IMR-90 (cell line): ENCODE data around the gene PNMA5. TPM values are rescaled to one million over a fixed set of nuclear protein-coding genes. Genes with fewer than 3 reads are reported as not detected.
"Not testable (repeated sequence)": the region's sequence is repeated elsewhere in the genome, so short reads cannot be mapped to it uniquely, and the experiment has no call there.

Source experiments
- ATAC-seq: fragments of 200-7000 bp; cut with Tn5 transposase; 2 replicates; pipeline ENCODE4 v1.9.1; 2020; ENCODE audit warnings: low read depth, mild to moderate bottlenecking, moderate library complexity
- BruUV-seq: library from RNA; stranded (reverse); fragments of 400-500 nt; replicated peaks from 2 replicates; lab custom pipeline; 2021; lab: Mats Ljungman, UMichigan
- CTCF ChIA-PET: fragments of 300-600 bp; formaldehyde crosslinking; extraction: SDS; loops from one replicate; lab custom pipeline; 2021; ENCODE audit warnings: antibody characterized with exemption; lab: Yijun Ruan, JAX
- POLR2A ChIA-PET: fragments of 300-600 bp; sonication (Branson Sonifier 250); formaldehyde crosslinking; loops from one replicate; lab custom pipeline; 2022; ENCODE audit warnings: antibody characterized with exemption; ENCODE audit not compliant: unreplicated experiment; lab: Charles Lee
- DNase-seq: peaks from one replicate; pipeline ENCODE4 v3.0.0; 2013
- H2AFZ ChIP-seq: replicated peaks from 2 replicates; pipeline ENCODE3; 2013; ENCODE audit warnings: low read length, mild to moderate bottlenecking; ENCODE audit not compliant: poor library complexity
- H2AK5ac ChIP-seq: 2 replicates; pipeline ENCODE4 v1.6.1; 2013; ENCODE audit warnings: low read depth, low read length, inconsistent platforms
- H2AK9ac ChIP-seq: replicated peaks from 2 replicates; pipeline ENCODE3; 2013; ENCODE audit warnings: mild to moderate bottlenecking, low read depth, low read length, moderate library complexity; ENCODE audit not compliant: poor library complexity
- H2BK120ac ChIP-seq: 2 replicates; pipeline ENCODE4 v1.6.1; 2013; ENCODE audit warnings: low read depth, low read length, inconsistent platforms
- H2BK15ac ChIP-seq: 3 replicates; pipeline ENCODE4 v1.6.1; 2013; ENCODE audit warnings: low read depth, low read length, inconsistent platforms
- H2BK20ac ChIP-seq: 2 replicates; pipeline ENCODE4 v1.6.1; 2013; ENCODE audit warnings: low read depth, mild to moderate bottlenecking, inconsistent platforms, low read length, moderate library complexity
- H2BK5ac ChIP-seq: 2 replicates; pipeline ENCODE4 v1.6.1; 2013; ENCODE audit warnings: mild to moderate bottlenecking, low read depth, low read length, inconsistent platforms; ENCODE audit not compliant: poor library complexity, severe bottlenecking
- H3K14ac ChIP-seq: replicated peaks from 2 replicates; pipeline ENCODE4 v1.6.1; 2013; ENCODE audit warnings: low read depth, low read length, inconsistent platforms
- H3K18ac ChIP-seq: 2 replicates; pipeline ENCODE4 v1.6.1; 2013; ENCODE audit warnings: low read depth, low read length, control low read depth
- H3K23ac ChIP-seq: 2 replicates; pipeline ENCODE4 v1.6.1; 2013; ENCODE audit warnings: low read depth, low read length, inconsistent platforms
- H3K27ac ChIP-seq: 2 replicates; pipeline ENCODE4 v1.5.1; 2013; ENCODE audit warnings: mild to moderate bottlenecking, control low read depth, low read length; ENCODE audit not compliant: insufficient read depth
- H3K27me3 ChIP-seq: 2 replicates; pipeline ENCODE4 v1.6.1; 2013; ENCODE audit warnings: low read length; ENCODE audit not compliant: control insufficient read depth, insufficient read depth
- H3K36me3 ChIP-seq: 2 replicates; pipeline ENCODE4 v1.6.1; 2013; ENCODE audit warnings: low read length, mixed read lengths; ENCODE audit not compliant: control insufficient read depth, insufficient read depth
- H3K4ac ChIP-seq: 2 replicates; pipeline ENCODE4 v1.6.1; 2013; ENCODE audit warnings: low read depth, low read length, inconsistent platforms
- H3K4me1 ChIP-seq: 2 replicates; pipeline ENCODE4 v1.6.1; 2013; ENCODE audit warnings: low read length, mixed read lengths; ENCODE audit not compliant: control insufficient read depth, insufficient read depth
- H3K4me2 ChIP-seq: 2 replicates; pipeline ENCODE4 v1.6.1; 2013; ENCODE audit warnings: low read depth, mild to moderate bottlenecking, control low read depth, low read length, moderate library complexity
- H3K4me3 ChIP-seq: 2 replicates; pipeline ENCODE4 v1.5.1; 2013; ENCODE audit warnings: low read depth, mild to moderate bottlenecking, control low read depth, low read length, moderate library complexity; ENCODE audit not compliant: insufficient read depth
- H3K56ac ChIP-seq: 2 replicates; pipeline ENCODE4 v1.6.1; 2013; ENCODE audit warnings: low read length, inconsistent platforms; ENCODE audit not compliant: insufficient read depth; ENCODE audit errors: extremely low read depth
- H3K79me1 ChIP-seq, 2 experiments: 2 replicates each; pipeline ENCODE4 v1.6.1; 2013; ENCODE audit warnings: low read length in 2 of 2, inconsistent platforms in 1 of 2, low read depth in 1 of 2
- H3K9ac ChIP-seq: 2 replicates; pipeline ENCODE4 v1.6.1; 2013; ENCODE audit warnings: low read depth, low read length, control low read depth
- H3K9me1 ChIP-seq: 2 replicates; pipeline ENCODE4 v1.6.1; 2013; ENCODE audit warnings: low read length, inconsistent platforms; ENCODE audit not compliant: insufficient read depth
- H3K9me3 ChIP-seq: 2 replicates; pipeline ENCODE4 v1.6.1; 2013; ENCODE audit warnings: low read length; ENCODE audit not compliant: control insufficient read depth, insufficient read depth
- H4K20me1 ChIP-seq: 2 replicates; pipeline ENCODE4 v1.6.1; 2013; ENCODE audit warnings: low read length, inconsistent platforms; ENCODE audit not compliant: insufficient read depth
- H4K5ac ChIP-seq: 2 replicates; pipeline ENCODE4 v1.6.1; 2013; ENCODE audit warnings: mild to moderate bottlenecking, low read depth, low read length, control low read depth
- H4K8ac ChIP-seq, 2 experiments: 2 replicates each; pipeline ENCODE4 v1.6.1; 2013; ENCODE audit warnings: low read depth in 2 of 2, low read length in 2 of 2, control low read depth in 1 of 2, inconsistent platforms in 1 of 2
- H4K91ac ChIP-seq: 2 replicates; pipeline ENCODE4 v1.6.1; 2013; ENCODE audit warnings: low read depth, low read length, inconsistent platforms; ENCODE audit not compliant: insufficient read depth
- MXI1 ChIP-seq: IDR thresholded peaks from 2 replicates; pipeline ENCODE4 v1.6.1; 2012; ENCODE audit warnings: low read depth, mild to moderate bottlenecking, low read length, moderate library complexity, borderline replicate concordance
- WGBS, 2 experiments: methylation state at CpG; one replicate each; pipeline versions ENCODE4 v1.1.5 to v1.1.7; 2013; ENCODE audit warnings: missing lambda C conversion rate in 2 of 2; ENCODE audit not compliant: insufficient read length in 1 of 2; ENCODE audit errors: extremely low coverage in 2 of 2; 5-methylcytosine and 5-hydroxymethylcytosine counted together
- dilution Hi-C: fragments of 300-500 bp; cut with HindIII; formaldehyde crosslinking; loops from one replicate; pipeline ENCODE4 v1.14.3; 2018; ENCODE audit warnings: low sequenced_read_pairs; ENCODE audit not compliant: unreplicated experiment
- in situ Hi-C: fragments of 300-500 bp; cut with MboI; formaldehyde crosslinking; loops from 3 replicates; pipeline ENCODE4 v1.14.3; 2019; ENCODE audit warnings: low sequenced_read_pairs, inconsistent platforms, mixed read lengths
- intact Hi-C: fragments of 100-400 bp; cut with micrococcal nuclease; formaldehyde crosslinking; loops from 2 replicates; pipeline ENCODE4 v1.10.0; 2022
- polyA plus RNA-seq, 3 experiments: library from polyadenylated mRNA; depleted of rRNA; stranded (reverse); fragments of >200 nt; gene quantifications; 2 replicates each; pipeline ENCODE4 v1.2.3, GENCODE V29; 2012; ENCODE audit warnings: low replicate concordance in 1 of 3
- total RNA-seq: library from RNA; depleted of rRNA; stranded (reverse); fragments of >200 nt; gene quantifications from 2 replicates; pipeline ENCODE4 v1.2.3, GENCODE V29; 2012

PNMA5 gene
- total and polyA plus RNA-seq, 2 of the 4 experiments (the other 2 are of a cell fraction): not detected

- Histone ChIP-seq H2AK9ac (no peak overlapping the region), H2BK5ac (no peak overlapping the region), H3K14ac (no peak overlapping the region), H4K20me1 (no peaks in the 10 kb centered on the region), H3K4ac (no peak overlapping the region), H3K27me3 (no peaks in the 10 kb centered on the region; the same call in 1 of the 2 replicates), H3K9me3 (no peaks in the 10 kb centered on the region), H3K23ac (no peak overlapping the region), H3K4me1 (no peaks in the 10 kb centered on the region), H3K36me3 (no peaks in the 10 kb centered on the region), H3K4me2 (no peak overlapping the region), H4K8ac (no peak overlapping the region), H4K5ac (no peak overlapping the region), H4K91ac (no peak overlapping the region), H3K56ac (no peak overlapping the region), H3K9me1 (no peaks in the 10 kb centered on the region), H3K18ac (no peak overlapping the region), H3K79me1 (no peaks in the 10 kb centered on the region), H2BK120ac (no peak overlapping the region), H2BK20ac (no peak overlapping the region), H2AK5ac (no peak overlapping the region), H3K4me3 (no peak overlapping the region), H3K9ac (no peak overlapping the region), H3K27ac (no peak overlapping the region), H2AFZ (no peak overlapping the region), H2BK15ac (no peak overlapping the region)
- ChIA-PET POLR2A (no interaction called here), CTCF (no interaction called here)
- dilution Hi-C loops (no loop called here), in situ Hi-C loops (no loop called here), intact Hi-C loops (no loop called here)
- DNase-seq (no peak), ATAC-seq (no peak)
- 40% methylated on average over 1 of the region's 4 CpGs; no CpG with 5 or more reads in 1 of the 2 experiments for WGBS, 2 experiments
- BruUV-seq: no TSS peak
- TF ChIP-seq MXI1: no peak
These were observed 10.1 kb upstream of the PNMA5 start for GRCh38 chrX:153003981-153004380.

- H3K14ac ChIP-seq, H3K18ac ChIP-seq, intact Hi-C loops, H3K4me1 ChIP-seq, dilution Hi-C loops, H3K4ac ChIP-seq, H2AK9ac ChIP-seq, CTCF ChIA-PET, H4K8ac ChIP-seq, H3K9me1 ChIP-seq, H2BK15ac ChIP-seq, H3K23ac ChIP-seq, H3K27me3 ChIP-seq, H2AFZ ChIP-seq, H2BK120ac ChIP-seq, H3K36me3 ChIP-seq, H3K9ac ChIP-seq, H3K9me3 ChIP-seq, DNase-seq, H3K79me1 ChIP-seq, H3K56ac ChIP-seq, H4K20me1 ChIP-seq, H4K5ac ChIP-seq, BruUV-seq, H3K4me3 ChIP-seq, H2AK5ac ChIP-seq, H2BK5ac ChIP-seq, in situ Hi-C loops, ATAC-seq, H3K4me2 ChIP-seq, H4K91ac ChIP-seq, H3K27ac ChIP-seq, POLR2A ChIA-PET, H2BK20ac ChIP-seq: not testable (repeated sequence)
- WGBS, 2 experiments: no CpG with 5 or more reads among the region's 2 CpGs
These were observed 8.3 kb upstream of the PNMA5 start for GRCh38 chrX:153002182-153002581.
